ENCODE results near the gene HIVEP1.

GRCh38 chr6:12196326-12196936 lies 184.3 kb downstream of the HIVEP1 start:
- TF ChIP-seq POLR2AphosphoS5 (IDR thresholded peaks at IDR 0.05) (no peak), CTCF (IDR thresholded peaks at IDR 0.05) (no peak), POLR2A (IDR thresholded peaks at IDR 0.05) (no peak), EP300 (IDR thresholded peaks at IDR 0.05) (no peak)

Measured in upper lobe of left lung (tissue), 4 donors.